HG03378 (cell line): ENCODE data around the gene DBNDD2.

ENCODE experiments used
- ATAC-seq: cut with Tn5 transposase; IDR thresholded peaks from one replicate; pipeline ENCODE4 v1.9.1; 2021; ENCODE audit warnings: mild to moderate bottlenecking, moderate library complexity; ENCODE audit not compliant: unreplicated experiment

The DBNDD2 gene, protein sequence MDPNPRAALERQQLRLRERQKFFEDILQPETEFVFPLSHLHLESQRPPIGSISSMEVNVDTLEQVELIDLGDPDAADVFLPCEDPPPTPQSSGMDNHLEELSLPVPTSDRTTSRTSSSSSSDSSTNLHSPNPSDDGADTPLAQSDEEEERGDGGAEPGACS

DNA sequence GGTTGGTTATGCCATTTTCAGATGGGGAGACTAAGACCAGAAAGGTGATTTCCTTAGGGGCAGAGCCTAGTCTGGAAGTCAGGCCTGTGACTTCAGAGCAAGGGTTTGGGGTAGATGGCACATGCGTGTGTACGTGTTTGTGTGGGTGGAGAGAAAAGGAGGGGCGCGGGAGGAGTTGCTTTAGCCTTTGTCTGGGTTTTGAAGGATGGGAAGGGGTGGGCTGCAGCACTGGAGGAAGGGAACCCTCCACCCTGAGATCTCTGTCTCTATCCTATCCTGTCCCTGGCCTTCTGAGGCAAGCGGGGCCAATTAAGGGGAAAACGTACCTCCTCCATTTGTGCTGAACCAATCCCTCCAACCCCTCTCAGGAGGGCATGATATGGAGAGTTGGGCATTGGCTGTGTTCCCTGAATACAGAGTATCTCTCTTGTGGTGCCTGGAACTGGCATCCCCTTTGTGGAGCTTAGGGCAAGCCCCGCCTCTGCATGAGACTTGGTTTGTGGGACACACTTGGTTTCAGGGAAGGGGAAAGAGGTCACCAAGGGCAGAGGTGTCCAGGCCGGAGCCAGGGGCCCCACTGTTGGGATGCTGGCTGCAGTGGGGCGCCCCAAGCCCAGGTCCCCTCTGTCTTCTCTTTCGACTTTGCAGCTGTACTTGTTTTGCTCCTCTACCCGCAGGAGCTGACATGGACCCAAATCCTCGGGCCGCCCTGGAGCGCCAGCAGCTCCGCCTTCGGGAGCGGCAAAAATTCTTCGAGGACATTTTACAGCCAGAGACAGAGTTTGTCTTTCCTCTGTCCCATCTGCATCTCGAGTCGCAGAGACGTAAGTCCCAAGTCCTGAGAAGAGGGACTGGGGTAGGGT is at the start of gene DBNDD2:
DBNDD2 (plus strand) TSS at position 507 of the 863 bp plus-strand sequence; CDS start at position 686, 179 bp downstream.
- ATAC-seq, result no peak

DNA sequence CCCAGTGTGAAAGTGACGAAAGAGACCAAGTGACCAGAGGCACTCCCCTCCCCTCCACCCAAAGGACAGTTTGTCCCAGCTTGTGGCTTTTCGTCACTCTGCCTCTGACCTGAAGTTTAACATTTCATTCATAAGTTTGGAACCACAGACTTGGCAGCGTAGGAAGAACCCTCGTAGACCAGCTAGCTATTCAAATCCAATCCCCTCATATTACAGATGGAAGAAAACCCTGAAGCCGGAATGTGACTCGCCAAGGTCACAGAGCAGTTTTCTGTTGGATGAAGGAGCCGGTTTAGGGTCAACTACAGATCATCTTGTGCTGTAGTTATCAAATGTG is 49.1 kb upstream of the DBNDD2 start:
- ATAC-seq, result no peak

DNA sequence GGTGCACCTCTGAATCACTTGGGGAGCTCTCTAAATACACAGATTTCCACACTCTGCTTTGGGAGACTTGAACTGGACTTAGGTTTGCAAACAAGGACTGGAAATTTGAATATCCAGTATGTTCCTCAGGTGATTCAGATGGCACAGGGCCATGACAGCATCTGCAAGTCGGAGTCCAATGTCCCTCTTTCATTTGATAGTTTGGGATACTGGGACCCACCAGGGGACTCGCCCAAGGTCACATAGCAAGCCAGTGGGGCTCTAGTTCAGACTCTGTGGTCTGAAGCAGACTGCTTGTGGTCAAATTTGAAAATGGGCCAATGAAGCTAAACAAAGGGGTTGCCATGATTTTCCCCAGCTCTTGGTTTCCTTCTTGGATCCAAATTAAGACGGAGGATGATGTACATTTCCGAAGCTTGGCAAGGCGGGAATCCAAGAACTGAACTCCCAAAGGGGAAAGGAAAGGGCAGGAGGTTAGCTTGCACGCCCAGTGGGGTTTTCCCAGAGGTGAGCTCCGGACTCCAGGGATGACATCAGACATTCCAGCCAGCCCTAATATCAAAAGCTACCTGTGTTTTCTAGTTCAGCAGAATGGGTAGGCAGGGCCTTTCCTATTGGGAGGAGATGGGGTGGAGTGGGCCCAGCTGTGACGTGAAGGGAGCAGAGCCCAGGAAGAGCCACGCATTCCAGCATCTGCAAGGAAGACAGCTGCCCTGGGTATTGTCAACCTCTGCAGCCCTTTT is 48.5 kb upstream of the DBNDD2 start:
- no peak for ATAC-seq

DNA sequence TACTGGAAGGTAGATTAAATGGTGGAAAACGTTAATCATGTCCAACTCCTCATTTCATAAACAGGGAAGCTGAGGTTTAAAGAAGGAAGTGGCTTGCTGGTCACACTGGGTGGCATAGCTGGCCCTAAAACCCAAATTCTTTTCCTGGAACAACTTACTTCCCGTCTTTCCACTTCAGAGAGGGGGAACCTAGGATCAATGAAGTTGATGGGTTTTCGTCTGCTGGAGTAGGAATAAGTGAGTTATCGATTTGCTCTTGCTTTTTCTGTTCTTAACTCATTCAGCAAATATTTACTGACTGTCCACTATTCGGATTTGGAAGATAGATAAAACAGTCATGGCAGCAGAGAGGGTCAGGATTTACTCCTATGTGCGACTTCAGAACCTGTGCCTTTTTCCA is 46.3 kb upstream of the DBNDD2 start:
- ATAC-seq, result no peak

DNA sequence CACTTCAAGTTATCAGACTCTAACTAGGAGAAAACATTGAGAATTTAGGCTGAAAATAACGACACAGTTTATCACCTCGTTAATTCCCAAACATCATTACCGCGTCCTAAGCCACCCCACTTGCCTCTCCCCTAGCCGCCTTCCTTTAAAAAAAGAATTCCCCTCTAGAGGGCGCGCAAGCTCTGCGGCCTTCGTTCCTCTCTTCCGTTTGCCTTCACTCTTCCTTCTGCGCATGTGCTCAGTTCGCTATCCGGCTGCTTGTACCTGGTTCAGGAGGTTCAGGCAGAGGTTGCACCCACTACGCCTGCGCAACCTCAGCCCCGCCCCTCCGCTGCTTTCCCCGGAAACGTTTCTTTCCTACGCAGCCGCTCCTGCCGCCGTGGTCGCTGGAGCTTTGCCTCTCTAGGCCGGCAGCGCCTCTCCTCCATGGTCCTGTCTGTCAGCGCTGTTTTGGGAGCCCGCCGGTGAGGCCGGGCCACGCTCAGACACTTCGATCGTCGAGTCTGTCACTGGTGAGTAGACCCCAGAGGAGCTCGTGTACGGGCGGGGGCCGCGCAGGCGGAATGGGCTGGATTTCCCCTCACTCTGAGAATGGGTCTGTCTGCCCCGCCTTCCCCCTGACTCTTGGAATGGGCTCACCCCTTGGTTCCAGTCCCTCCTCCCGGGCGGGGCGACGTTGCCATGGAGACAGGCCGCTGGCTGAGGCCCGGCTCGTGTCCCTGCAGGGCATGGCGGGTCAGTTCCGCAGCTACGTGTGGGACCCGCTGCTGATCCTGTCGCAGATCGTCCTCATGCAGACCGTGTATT is 45.1 kb upstream of the DBNDD2 start, which contains the start of gene SYS1:
SYS1 (plus strand) TSS at position 353 of the 807 bp plus-strand sequence; CDS start at position 729, 376 bp downstream.
- ATAC-seq, result peak; percentile 75

DNA sequence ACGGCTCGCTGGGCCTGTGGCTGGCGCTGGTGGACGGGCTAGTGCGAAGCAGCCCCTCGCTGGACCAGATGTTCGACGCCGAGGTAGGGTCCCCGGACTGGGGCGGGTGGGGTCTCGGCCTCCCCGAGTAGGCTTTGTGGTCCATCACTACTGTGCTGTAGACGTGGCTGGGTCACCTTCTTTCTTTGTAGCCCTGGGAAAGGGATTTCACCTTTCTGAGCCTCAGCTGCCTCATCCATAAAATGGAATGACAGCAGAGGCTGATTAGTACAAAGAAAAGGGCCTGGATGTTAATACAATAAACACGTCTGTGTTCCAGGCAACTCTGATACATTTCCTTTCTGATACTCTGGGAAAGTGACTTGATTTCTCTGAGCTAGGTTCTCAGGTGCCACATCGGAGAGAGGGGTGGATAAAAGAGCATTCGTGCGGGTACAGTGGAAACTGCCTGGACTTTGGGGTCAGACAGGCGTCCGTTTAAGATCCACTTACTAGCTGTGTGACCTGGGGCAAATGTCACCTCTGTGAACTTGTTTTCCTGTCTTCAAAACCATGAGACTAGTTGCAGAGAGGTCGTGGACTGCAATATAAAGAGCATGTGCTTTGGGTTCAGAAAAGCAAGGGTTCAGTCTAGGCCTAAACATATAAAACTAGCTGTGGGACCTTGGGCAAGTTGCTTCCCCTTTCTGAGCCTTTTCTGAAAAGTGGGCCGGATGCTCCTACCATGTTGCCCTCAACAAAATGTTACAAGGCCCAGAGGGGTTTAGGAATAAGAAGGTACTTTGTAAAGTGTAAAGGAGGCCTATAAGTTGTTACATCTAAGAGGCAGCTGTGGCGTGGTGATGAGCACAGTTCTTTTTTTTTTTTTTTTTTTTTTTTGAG is 44.2 kb upstream of the DBNDD2 start:
- ATAC-seq, result no peak

DNA sequence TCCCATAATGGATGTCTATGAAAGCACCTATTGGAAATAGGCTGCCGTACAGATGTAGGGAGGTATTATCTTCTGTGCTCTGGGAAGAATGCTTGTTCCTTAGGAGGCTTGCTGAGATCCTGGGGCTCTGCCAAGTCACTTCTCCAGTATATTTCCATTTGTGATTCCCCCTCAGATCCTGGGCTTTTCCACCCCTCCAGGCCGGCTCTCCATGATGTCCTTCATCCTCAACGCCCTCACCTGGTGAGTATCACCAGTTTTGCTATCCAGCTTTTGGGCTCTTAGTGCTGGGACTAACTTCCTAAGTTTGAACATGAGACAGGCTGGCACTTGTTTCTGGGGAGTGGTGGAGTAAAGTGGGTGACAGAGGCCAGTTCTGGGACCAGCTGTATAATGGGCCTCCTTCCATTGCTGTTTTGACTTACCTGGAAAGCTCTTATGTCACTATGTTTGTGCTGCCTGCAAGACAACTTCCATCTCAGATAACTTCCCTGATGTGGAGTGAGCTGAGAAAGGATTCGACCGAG is 42.6 kb upstream of the DBNDD2 start:
- no peak for ATAC-seq

DNA sequence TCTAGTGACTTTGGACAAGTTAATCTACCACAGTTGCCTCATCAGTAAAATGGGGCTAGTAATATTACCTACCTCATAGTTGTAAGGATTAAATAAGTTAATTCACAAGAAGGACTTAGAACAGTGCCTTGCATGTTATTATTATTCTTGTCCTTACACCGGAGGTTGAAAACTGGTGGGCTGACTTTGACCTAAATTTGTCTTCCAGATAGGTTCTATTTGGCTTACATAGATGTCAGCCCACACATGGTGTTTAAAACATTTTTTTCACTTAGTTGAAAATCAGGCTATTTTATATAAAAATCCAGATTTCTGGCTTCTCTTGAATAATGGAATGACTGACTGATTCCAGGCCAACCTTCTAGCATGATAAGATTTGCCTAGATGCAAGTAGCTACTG is 41.9 kb upstream of the DBNDD2 start:
- no peak for ATAC-seq

DNA sequence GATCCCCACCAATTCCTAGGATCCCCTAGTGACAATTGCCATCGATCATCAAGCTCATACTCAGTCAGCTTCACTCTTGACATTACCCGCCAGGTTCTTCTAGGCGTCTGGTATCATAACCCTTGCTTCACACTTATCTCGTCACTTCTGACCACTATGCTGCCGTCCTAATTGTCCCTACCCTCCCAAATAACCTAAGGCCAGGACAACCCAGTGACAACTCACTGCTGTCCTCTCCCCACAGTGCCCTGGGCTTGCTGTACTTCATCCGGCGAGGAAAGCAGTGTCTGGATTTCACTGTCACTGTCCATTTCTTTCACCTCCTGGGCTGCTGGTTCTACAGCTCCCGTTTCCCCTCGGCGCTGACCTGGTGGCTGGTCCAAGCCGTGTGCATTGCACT is 41.5 kb upstream of the DBNDD2 start:
- ATAC-seq, result no peak

DNA sequence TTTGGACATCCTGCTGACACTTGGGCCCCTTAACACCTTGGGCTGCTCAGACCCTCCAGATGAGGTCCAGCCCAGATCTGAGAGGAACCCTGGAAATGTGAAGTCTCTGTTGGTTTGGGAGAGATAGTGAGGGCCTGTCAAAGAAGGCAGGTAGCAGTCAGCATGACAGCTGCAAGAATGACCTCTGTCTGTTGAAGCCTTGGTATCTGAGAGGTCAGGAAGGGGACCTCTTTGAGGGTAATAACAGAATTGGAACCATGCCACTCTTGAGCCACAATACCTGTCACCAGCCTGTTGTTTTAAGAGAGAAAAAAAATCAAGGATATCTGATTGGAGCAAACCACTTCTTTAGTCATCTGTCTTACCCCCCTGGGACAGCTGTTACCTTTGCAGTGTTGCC is 41.0 kb upstream of the DBNDD2 start:
- no peak for ATAC-seq

DNA sequence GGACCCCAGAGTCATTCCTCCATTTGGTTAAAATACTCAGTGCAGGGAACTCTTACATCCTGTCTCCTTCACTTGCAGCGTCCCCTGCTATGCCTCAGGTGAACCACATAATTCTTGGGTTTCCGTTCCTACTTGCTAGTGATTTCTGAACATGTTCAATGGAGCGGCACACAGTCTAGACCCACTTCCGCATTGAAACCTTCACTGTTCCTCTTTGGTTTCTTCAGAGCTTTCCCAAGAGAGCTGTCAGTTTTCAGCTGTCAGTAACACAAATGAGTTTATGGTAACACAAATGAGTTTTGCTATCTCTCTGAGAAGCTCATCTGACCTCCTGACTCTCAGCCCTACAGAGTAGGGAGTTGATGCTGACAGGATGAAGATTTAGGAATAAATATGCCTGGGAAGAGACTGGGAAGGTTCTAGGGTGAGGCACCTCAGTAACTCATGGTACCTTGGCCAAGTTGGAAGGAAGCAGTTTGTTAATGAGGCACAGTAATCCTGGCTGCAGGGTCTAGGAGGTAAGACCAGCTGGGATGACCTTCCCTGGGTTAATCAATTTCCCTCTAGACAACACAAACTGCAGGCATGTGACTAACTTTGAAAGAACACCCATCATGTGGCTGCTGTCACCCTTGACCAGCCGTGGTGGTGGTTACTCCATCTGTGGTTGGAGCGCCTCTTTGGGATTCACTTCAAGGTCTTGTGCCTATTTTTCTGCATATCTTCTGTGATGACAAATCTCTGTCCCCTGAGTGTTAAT is 39.7 kb upstream of the DBNDD2 start:
- peak; percentile 77 for ATAC-seq

DNA sequence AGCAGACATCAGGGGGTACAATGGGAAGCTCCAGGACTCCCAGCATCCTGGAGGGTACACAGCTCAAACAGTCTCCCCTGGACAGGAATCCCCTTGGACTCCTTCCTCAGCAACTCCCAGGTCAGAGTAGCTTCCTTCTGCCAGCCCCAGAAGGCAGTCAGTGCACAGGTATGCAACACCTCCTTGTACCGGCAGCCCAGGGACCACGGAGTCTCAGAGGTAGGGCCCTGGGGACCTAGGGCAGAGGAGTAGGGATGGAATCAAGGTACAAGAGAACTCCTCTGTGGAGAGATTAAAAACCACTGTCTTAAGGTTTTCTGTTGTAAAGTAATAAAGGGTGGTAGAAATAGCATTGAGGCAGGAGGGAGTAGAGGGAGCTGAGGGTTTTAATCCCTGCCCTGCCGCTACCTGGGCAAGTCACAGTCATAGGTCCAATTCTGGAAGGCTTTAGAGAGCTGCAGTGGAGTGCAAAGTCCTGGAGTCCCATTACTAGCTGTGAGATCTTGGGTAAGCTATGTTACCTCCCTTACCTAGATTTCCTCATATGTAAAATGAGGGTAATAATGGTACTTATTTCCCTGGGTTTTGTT is 37.4 kb upstream of the DBNDD2 start:
- ATAC-seq, result no peak

DNA sequence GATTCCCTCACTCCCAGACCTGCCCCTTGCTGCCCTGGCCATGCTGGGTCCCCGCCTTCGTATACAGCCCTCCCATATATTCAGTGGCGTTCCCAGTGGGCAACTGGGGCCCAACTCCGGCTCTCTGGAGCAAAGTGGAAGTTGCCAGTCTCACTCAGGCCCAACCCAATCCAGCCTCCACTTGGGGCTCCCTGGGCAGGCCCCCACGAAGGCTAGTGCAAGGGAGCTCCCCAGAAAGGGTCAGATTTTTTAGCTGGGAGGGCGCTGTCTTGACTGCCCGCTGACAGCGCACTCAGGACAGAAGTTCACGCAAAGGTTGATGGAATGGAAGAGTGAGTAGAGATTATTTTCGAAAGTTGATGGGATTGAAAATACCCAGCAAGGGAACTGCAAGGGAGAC is 35.8 kb upstream of the DBNDD2 start:
- no peak for ATAC-seq

DNA sequence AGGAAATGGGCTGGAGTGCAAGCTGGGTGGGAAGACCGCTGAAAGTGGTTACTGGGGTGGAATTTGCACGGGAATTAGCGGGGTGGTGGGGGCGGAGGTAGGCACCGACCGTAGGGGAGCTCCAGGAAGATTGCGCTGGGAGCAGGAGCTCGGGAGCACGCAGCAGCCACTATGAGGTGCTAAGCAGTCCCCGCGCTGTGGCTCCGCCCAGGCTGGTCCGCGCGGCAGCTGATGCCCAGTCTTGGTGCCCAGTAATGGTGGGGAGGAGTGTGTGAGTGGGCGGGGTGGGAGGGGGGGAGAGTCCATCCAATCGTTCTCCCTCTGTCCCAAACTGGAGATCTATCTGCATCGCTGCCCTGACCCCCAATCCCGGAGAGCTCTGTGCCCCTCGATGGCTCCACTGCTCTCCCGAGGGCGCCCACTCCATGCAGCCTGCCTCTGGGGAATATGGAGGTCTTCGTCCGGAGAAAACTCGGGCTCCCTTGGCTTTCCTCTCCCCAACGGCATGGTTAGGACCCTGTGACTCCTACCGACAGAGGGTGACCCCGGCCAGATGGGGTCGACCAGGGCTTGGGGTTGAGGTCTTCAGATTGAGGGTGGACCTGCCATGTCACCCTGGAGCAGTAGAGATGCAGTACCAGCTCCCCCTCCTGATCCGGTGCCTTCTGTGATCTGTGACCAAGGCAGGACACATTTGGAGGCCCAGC is 35.3 kb upstream of the DBNDD2 start:
- no peak for ATAC-seq

DNA sequence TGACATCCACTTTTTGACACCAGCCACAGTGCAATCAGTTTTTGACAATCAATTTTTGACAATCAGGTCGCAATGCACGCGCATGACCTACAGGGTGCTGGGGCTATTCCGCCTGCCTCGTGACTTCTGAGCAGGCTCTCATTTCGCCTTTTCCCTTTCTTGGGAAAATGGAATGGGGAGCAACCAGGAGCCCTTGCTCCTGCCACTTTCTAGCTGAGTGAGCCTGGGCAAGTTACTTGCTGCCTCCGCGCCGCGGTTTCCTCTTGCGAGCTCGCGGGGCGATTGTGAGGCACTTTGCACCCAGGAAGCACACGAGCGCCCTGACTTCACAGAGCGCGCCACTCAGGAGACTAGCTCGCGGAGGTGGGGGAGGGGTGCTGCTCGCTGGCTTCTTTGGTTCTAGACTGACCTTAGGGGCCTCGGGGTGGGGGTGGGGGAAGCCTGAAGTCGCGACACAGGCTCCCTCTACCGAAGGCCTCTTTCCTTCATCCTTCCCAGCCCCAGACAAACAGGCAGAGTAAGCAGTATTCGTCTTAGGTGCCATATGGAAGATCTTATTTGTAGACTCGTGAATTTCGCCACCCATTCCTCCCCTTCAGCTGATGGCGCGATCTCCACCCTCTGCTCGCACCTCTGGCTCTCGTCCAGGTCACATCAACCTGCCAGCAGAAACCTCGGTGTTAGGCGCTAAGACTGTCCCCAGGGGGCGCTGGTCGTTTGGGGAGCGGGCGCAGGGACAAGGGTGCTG is 34.6 kb upstream of the DBNDD2 start:
- ATAC-seq, result peak; percentile 49

DNA sequence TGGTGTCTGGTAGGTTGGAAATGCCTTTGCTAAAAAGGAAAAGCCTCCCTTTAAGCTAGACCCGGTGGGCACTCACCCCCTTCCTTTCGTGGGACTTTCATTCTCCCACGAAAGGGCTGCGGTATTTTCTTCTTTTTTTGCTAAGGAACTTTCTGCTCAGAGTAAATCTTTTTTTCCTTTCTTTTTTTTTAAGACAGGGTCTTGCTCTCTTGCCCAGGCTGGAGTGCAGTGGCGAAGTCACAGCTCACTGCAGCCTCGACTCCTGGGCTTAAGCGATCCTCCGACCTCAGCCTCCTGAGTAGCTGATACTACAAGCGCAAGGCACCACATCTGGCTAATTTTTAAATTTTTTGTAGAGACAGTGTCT is 34.0 kb upstream of the DBNDD2 start:
- no peak for ATAC-seq

DNA sequence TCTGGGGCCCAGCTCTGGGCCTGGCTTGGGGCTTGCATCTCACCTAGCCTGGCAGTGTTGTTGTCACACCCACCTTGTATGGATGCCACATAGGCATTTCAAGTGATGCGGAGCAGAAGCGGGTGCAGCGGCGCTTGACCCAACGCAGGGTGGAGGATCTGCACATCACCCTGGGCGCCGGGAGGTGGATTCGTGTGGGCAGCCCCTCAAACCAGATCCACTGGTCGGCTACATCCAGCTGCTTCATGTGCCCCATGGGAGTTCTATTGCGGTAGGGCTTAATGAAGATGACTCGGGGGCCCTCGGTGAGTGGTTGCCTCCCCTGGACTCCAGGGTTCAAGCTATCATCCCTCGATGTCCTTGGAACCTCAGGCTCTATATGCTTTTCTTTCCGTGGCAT is 33.1 kb upstream of the DBNDD2 start:
- no peak for ATAC-seq
